Smooth muscle cell (in vitro differentiated cells): ENCODE results near the gene NSG2. TPM values are rescaled to one million over a fixed set of nuclear protein-coding genes. Genes with fewer than 3 reads are reported as not detected.

Experiments used
- DNase-seq: peaks from one replicate; lab custom pipeline; 2025; ENCODE audit not compliant: unreplicated experiment; lab: John Stamatoyannopoulos, UW
- H2AFZ ChIP-seq: fragments of 200-600 bp; sonication (generic); 2 replicates; pipeline ENCODE4 v1.6.0; 2016; ENCODE audit warnings: antibody characterized with exemption, low read depth, mild to moderate bottlenecking
- H3F3A ChIP-seq: fragments of 200-600 bp; sonication (generic); 2 replicates; pipeline ENCODE4 v1.6.0; 2017; ENCODE audit warnings: antibody characterized with exemption, low read depth
- H3K27ac ChIP-seq: fragments of 200-600 bp; sonication (generic); 2 replicates; pipeline ENCODE4 v1.5.1; 2016; ENCODE audit warnings: low read depth, mild to moderate bottlenecking
- H3K27me3 ChIP-seq: fragments of 200-600 bp; sonication (generic); 2 replicates; pipeline ENCODE4 v1.6.1; 2016; ENCODE audit warnings: low read depth, mild to moderate bottlenecking
- H3K36me3 ChIP-seq: fragments of 200-600 bp; sonication (generic); 2 replicates; pipeline ENCODE4 v1.5.1; 2016; ENCODE audit warnings: low read depth
- H3K4me1 ChIP-seq: fragments of 200-600 bp; sonication (generic); 2 replicates; pipeline ENCODE4 v1.5.1; 2016; ENCODE audit warnings: low read depth
- H3K4me2 ChIP-seq: fragments of 200-600 bp; sonication (generic); 2 replicates; pipeline ENCODE4 v1.6.0; 2016; ENCODE audit warnings: mild to moderate bottlenecking
- H3K4me3 ChIP-seq: fragments of 200-600 bp; sonication (generic); 2 replicates; pipeline ENCODE4 v1.5.1; 2016; ENCODE audit warnings: mild to moderate bottlenecking
- H3K79me2 ChIP-seq: fragments of 200-600 bp; sonication (generic); 2 replicates; pipeline ENCODE4 v1.6.0; 2016; ENCODE audit warnings: low read depth, mild to moderate bottlenecking
- H3K9ac ChIP-seq: fragments of 200-600 bp; sonication (generic); 2 replicates; pipeline ENCODE4 v1.6.0; 2016; ENCODE audit warnings: low read depth
- H3K9me3 ChIP-seq: fragments of 200-600 bp; sonication (generic); replicated peaks from 2 replicates; pipeline ENCODE4 v1.5.1; 2016; ENCODE audit warnings: low read depth
- H4K20me1 ChIP-seq: fragments of 200-600 bp; sonication (generic); 2 replicates; pipeline ENCODE4 v1.6.0; 2016; ENCODE audit warnings: low read depth
- CTCF ChIP-seq: fragments of 200-600 bp; sonication (generic); IDR thresholded peaks from 2 replicates; pipeline ENCODE4 v1.5.1; 2017; ENCODE audit warnings: borderline replicate concordance, mild to moderate bottlenecking, antibody characterized with exemption; ENCODE audit not compliant: insufficient read depth, poor library complexity, severe bottlenecking
- WGBS: methylation state at CpG from one replicate; pipeline ENCODE4 v1.1.7; 2016; ENCODE audit warnings: low lambda C conversion rate; 5-methylcytosine and 5-hydroxymethylcytosine counted together
- polyA plus RNA-seq: library from polyadenylated mRNA; unstranded; fragments of >200 nt; fragmentation: Nextera tagmentation; extraction: Ambion mirVana; gene quantifications from 2 replicates; pipeline ENCODE4 v1.2.1, GENCODE V29; 2016
- total RNA-seq: library from RNA; depleted of rRNA; stranded (reverse); fragments of >200 nt; gene quantifications from 2 replicates; pipeline ENCODE4 v1.2.3, GENCODE V29; 2014

The NSG2 gene
- total and polyA plus RNA-seq, 2 experiments from 2014 or later = 0.18 TPM; not detected in 1

- DNase-seq = no peak
- no peaks in the 10 kb centered on the region for H3K36me3 ChIP-seq
- H4K20me1 ChIP-seq = no peaks in the 10 kb centered on the region
- TF ChIP-seq CTCF = peak; percentile 11
- H3K27ac ChIP-seq = no peak overlapping the region
- H3K4me3 ChIP-seq = no peak overlapping the region
- H3K79me2 ChIP-seq = no peaks in the 10 kb centered on the region
- 91% methylated on average over 4 of the region's 4 CpGs for WGBS
- no peak overlapping the region for H3K4me2 ChIP-seq
- no peak overlapping the region for H2AFZ ChIP-seq
- no peaks in the 10 kb centered on the region for H3K9me3 ChIP-seq
- H3K4me1 ChIP-seq = no peaks in the 10 kb centered on the region
- H3F3A ChIP-seq = no peaks in the 10 kb centered on the region
- no peak overlapping the region for H3K9ac ChIP-seq
- peaks cover 10% of the 10 kb centered on the region for H3K27me3 ChIP-seq
Measured at GRCh38 chr5:174056064-174056847, 10.8 kb downstream of the NSG2 start.

DNA sequence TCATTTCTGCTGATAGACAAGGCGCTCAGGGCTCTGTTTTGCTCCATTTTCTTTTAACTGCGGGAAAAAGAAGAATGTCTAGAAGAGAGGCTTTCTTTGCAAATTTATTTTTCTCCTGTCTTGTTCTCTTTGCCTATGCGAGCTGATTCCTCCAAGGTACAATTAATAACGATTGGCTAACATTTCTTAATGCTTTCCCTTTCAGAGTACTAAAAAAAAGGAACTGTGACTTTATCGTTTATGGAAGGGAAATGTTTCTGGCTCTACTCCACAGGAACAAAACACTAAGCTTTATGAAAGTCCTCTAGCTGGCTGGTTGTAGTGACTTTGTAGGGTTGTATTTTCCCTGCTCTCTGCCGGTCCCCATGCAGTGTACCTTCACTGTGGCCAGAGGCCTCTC, 11.7 kb downstream of the NSG2 start:
- no peak for DNase-seq
- Histone ChIP-seq H3K9ac (no peak overlapping the region), H4K20me1 (no peaks in the 10 kb centered on the region), H3K27me3 (peaks cover 10% of the 10 kb centered on the region), H3K36me3 (no peaks in the 10 kb centered on the region), H3K79me2 (no peaks in the 10 kb centered on the region), H3F3A (no peaks in the 10 kb centered on the region), H3K9me3 (no peaks in the 10 kb centered on the region), H3K4me3 (no peak overlapping the region), H3K4me1 (no peaks in the 10 kb centered on the region), H3K27ac (no peak overlapping the region), H2AFZ (no peak overlapping the region), H3K4me2 (no peak overlapping the region)
- TF ChIP-seq CTCF = no peak
- 83% methylated on average over 6 of the region's 6 CpGs for WGBS

GRCh38 chr5:174058433-174059122, 13.1 kb downstream of the NSG2 start:
- no peak for DNase-seq
- no peak overlapping the region for H3K4me3 ChIP-seq
- H3K79me2 ChIP-seq = no peaks in the 10 kb centered on the region
- no peaks in the 10 kb centered on the region for H3F3A ChIP-seq
- H3K27ac ChIP-seq = no peak overlapping the region
- peaks cover 10% of the 10 kb centered on the region for H3K27me3 ChIP-seq
- no peak for TF ChIP-seq CTCF
- 90% methylated on average over 2 of the region's 2 CpGs for WGBS
- H2AFZ ChIP-seq = no peak overlapping the region
- no peaks in the 10 kb centered on the region for H3K36me3 ChIP-seq
- H3K4me1 ChIP-seq = no peaks in the 10 kb centered on the region
- H3K4me2 ChIP-seq = no peak overlapping the region
- H4K20me1 ChIP-seq = no peaks in the 10 kb centered on the region
- no peaks in the 10 kb centered on the region for H3K9me3 ChIP-seq
- no peak overlapping the region for H3K9ac ChIP-seq
